ENCODE results near the gene FOXP1.
A peak's percentile ranks its signal among the peaks of the same experiment; 100 is the strongest.

Gene FOXP1

DNA sequence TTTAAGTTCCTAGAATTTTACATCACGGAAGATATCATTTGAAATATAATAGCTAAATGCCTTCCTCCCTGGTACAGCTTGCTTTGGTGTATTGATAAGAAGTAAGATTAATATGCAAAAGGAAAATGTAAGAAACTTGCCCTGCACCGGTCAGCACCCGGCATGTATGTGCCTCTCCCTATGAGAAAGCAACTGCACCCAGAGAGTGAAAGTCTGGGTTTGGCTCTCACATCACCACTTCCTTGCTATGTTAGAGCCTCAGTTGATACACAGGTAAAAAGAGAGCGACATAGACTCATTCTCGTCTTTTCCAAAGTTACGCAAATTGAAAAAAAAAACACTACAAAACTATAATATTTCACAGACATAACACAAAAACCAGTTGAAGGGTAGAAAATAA lies 96.7 kb downstream of the FOXP1 start:
- no peaks in the 10 kb centered on the region for H3K36me3 Mint-ChIP-seq (ENCODE audit: insufficient read depth)
- ATAC-seq (replicated peaks) (peak; percentile 43), DNase-seq (no peak)
- H3K27me3 Mint-ChIP-seq: no peaks in the 10 kb centered on the region
- H3K27ac Mint-ChIP-seq: peak overlapping the region in 1 of 2 donors; percentile 59
- peaks cover 24 to 56% of the 10 kb centered on the region in 2 donors for H3K4me1 Mint-ChIP-seq (ENCODE audit: low read depth in 2 of 2)
- peak overlapping the region; percentile 44 to 66 for H3K4me3 Mint-ChIP-seq
- no peaks in the 10 kb centered on the region for H3K9me3 Mint-ChIP-seq

DNA sequence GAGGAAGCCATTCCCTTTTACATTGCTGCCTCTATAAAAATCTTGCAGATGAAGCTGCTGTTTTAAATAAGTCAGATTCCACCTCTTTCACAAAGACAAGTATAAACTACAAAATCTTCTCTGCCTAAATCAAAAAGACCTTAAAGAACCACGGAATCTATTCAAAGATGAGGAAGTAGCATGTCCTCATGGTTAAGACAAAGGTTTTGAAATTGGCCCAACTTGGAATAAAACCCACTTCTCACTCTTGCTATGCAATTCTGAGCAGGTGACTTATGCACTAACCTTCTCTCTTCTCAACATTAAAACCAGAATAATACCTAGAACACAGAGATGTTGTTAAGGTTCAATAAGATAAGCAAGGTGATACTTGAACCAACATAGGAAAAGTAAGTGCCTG lies 97.6 kb downstream of the FOXP1 start:
- Mint-ChIP-seq H3K9me3 (no peaks in the 10 kb centered on the region), H3K4me1 (ENCODE audit: low read depth in 2 of 2) (peaks cover 22 to 57% of the 10 kb centered on the region in 2 donors), H3K27ac (peak overlapping the region in 1 of 2 donors; percentile 54), H3K36me3 (ENCODE audit: insufficient read depth) (no peaks in the 10 kb centered on the region), H3K4me3 (no peak overlapping the region), H3K27me3 (no peaks in the 10 kb centered on the region)
- DNase-seq (no peak), ATAC-seq (replicated peaks) (no peak)

DNA sequence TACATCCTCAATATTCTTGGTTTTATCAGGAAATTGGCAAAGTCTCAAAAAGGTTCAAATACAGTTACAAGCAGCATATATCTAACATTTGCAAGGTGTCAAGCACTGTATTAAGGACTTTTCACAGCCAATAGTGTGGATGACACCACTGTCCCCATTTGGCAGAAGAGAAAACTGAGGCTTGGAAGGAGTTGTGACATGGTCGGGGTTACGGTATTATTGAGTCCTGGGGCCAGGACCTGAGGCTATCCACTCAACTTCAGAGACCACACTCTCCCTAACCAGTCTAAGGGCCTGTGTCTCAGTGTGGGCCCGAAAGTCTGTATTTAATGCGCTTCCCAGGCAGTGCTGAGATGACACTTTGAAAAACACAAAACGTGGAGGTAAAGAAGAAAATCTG lies 99.1 kb downstream of the FOXP1 start:
- ATAC-seq (replicated peaks) (no peak), DNase-seq (no peak)
- peaks cover 15 to 62% of the 10 kb centered on the region in 2 donors for H3K4me1 Mint-ChIP-seq (ENCODE audit: low read depth in 2 of 2)
- no peak overlapping the region for H3K27ac Mint-ChIP-seq
- H3K36me3 Mint-ChIP-seq (ENCODE audit: insufficient read depth): no peaks in the 10 kb centered on the region
- H3K9me3 Mint-ChIP-seq: no peaks in the 10 kb centered on the region
- H3K27me3 Mint-ChIP-seq: no peaks in the 10 kb centered on the region
- no peak overlapping the region for H3K4me3 Mint-ChIP-seq

DNA sequence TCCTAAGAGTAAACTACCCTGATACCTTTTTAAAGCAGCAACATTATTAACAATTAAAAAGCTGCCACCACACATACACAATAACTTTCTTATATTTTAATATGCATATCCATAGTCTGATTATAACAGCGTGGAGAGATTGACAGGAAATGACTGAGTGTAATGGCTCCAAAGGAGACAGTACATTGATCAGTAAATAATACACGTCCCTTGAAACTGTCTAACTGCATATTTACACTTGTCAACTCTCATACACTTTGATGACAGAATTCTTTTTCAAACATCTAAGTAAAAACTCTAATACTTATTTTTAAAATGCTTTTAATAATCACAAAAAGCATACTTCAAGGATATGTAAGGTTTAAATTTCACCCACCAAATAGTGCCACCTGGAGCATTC lies 99.5 kb downstream of the FOXP1 start:
- no peak overlapping the region for H3K27ac Mint-ChIP-seq
- H3K9me3 Mint-ChIP-seq: no peaks in the 10 kb centered on the region
- H3K36me3 Mint-ChIP-seq (ENCODE audit: insufficient read depth): no peaks in the 10 kb centered on the region
- H3K27me3 Mint-ChIP-seq: no peaks in the 10 kb centered on the region
- no peak overlapping the region for H3K4me3 Mint-ChIP-seq
- H3K4me1 Mint-ChIP-seq (ENCODE audit: low read depth in 2 of 2): peaks cover 15 to 62% of the 10 kb centered on the region in 2 donors
- DNase-seq (no peak), ATAC-seq (replicated peaks) (no peak)

DNA sequence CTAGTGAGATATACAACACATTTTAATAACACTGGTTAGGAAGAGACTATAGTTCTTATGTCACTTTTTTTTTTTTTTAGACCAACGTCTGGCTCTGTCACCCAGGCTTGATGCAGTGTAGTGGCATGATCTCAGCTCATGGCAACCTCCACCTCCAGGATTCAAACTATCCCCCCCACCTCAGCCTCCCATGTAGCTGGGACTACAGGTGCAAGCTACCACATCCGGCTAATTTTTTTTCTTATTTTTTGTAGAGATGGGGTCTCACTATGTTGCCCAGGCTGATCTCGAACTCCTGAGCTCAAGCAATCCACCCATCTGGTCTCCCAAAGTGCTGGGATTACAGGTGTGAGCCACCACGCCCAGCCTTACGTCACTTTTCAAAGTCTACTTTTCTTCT lies 100.8 kb downstream of the FOXP1 start:
- ATAC-seq (replicated peaks): no peak
- peaks cover 4% of the 10 kb centered on the region for H3K36me3 Mint-ChIP-seq (ENCODE audit: insufficient read depth)
- peaks cover 16 to 64% of the 10 kb centered on the region in 2 donors for H3K4me1 Mint-ChIP-seq (ENCODE audit: low read depth in 2 of 2)
- no peak for DNase-seq
- no peaks in the 10 kb centered on the region for H3K27me3 Mint-ChIP-seq
- H3K4me3 Mint-ChIP-seq: no peak overlapping the region
- H3K9me3 Mint-ChIP-seq: no peaks in the 10 kb centered on the region
- no peak overlapping the region for H3K27ac Mint-ChIP-seq

DNA sequence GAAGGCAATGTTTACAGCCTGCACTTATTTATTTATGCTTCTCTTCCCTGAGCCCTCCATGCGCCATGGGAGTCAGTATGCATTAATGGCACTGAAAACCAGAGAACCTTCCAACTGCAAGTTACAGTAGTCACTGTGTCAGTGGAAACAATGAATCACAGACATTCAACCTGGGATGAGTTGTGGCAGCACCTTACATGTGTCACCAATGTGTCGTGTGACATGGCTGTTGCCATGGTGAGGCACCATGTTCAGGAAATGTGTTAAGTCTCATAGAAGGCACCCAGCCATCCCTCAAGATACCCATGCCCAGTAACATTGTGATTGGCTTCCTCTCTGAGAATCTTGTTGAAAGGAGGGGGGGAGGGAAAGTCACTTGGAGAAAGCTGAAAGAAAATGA lies 105.0 kb downstream of the FOXP1 start:
- H3K9me3 Mint-ChIP-seq: no peaks in the 10 kb centered on the region
- peaks cover 13 to 61% of the 10 kb centered on the region in 2 donors for H3K4me1 Mint-ChIP-seq (ENCODE audit: low read depth in 2 of 2)
- no peak overlapping the region for H3K4me3 Mint-ChIP-seq
- peaks cover 4% of the 10 kb centered on the region for H3K36me3 Mint-ChIP-seq (ENCODE audit: insufficient read depth)
- DNase-seq (no peak), ATAC-seq (replicated peaks) (peak; percentile 57)
- H3K27me3 Mint-ChIP-seq: no peaks in the 10 kb centered on the region
- H3K27ac Mint-ChIP-seq: peak overlapping the region; percentile 68 to 79

DNA sequence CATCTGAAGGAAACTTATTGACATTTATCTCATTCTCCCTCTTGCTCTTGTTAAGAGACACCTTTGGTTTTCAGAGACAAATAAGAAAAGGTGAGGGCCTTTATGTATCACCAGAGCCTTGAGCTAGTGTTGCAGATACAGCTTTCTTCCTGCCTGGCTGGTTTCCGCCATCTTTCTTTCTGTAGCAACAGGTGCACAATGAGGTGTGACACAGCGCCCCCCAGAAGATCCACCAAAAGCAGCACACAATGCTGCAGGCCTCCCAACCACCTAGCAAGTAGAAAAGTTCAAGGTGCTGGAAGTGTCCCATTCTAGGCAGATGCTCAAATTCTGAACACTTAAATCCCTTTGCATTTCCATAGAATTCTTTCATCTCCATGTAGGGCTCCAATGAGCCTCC lies 106.6 kb downstream of the FOXP1 start:
- Mint-ChIP-seq H3K27ac (no peak overlapping the region), H3K4me1 (ENCODE audit: low read depth in 2 of 2) (peaks cover 12 to 68% of the 10 kb centered on the region in 2 donors), H3K4me3 (no peak overlapping the region), H3K36me3 (ENCODE audit: insufficient read depth) (peaks cover 4% of the 10 kb centered on the region), H3K27me3 (no peaks in the 10 kb centered on the region), H3K9me3 (no peaks in the 10 kb centered on the region)
- ATAC-seq (replicated peaks): no peak
- no peak for DNase-seq

DNA sequence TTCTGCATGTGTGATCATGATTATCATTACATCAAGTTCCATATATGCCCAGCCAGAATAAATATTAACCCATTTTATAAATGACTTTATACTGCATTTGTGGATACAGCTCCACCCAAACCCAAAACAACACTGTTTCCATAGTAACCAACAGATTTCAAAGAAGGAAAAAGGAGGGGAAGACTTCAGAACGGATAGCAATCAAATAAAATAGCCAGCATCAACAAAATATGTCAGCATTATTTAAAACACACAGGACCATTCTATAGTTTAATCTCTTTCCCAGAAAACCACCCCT lies 114.4 kb downstream of the FOXP1 start:
- Mint-ChIP-seq H3K9me3 (no peaks in the 10 kb centered on the region), H3K27ac (peak overlapping the region in 1 of 2 donors; percentile 60), H3K4me3 (no peak overlapping the region), H3K36me3 (ENCODE audit: insufficient read depth) (no peaks in the 10 kb centered on the region), H3K4me1 (ENCODE audit: low read depth in 2 of 2) (peaks cover 12 to 44% of the 10 kb centered on the region in 2 donors), H3K27me3 (no peaks in the 10 kb centered on the region)
- ATAC-seq (replicated peaks) (no peak), DNase-seq (no peak)

DNA sequence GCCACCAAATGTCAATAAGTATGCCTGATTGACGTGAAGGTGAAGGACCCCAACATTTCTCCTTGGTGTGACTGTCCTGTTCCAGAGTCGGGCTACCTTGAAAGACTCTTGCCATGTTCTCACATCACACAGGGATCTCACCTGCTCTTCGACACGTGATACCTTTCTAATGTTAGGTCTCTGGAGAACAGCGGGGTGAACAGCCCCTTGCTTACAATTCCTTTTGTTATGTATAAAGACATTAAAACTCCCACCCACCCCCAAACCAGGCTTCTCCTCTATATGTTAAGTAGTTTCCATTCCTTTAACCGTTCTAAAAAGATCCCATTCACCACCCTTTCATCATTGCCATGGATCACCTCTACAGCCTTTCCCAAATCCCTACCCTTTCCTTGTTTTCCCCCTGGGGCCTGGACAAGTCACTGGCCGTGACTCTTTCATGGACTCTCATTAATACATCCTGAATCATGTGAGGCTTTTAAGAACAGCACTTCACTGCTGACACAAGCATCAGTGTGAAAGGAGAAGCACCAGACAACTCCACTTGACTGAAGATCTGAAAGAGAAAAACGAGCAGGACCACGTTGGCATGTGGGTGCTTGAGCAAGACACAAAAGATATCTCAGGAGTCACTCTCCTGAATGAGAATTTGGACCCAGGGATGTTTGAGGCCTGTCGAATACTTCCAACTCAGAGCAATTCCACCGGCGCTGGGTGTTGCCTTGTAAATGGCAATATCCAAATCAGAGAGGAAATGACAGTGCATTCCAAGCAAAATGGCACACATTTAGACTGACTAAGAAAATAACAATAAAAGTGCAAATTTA lies 115.0 kb downstream of the FOXP1 start:
- Mint-ChIP-seq H3K27me3 (no peaks in the 10 kb centered on the region), H3K36me3 (ENCODE audit: insufficient read depth) (peaks cover 2% of the 10 kb centered on the region), H3K4me1 (ENCODE audit: low read depth in 2 of 2) (peaks cover 15 to 44% of the 10 kb centered on the region in 2 donors), H3K9me3 (no peaks in the 10 kb centered on the region), H3K27ac (peak overlapping the region in 1 of 2 donors; percentile 60), H3K4me3 (no peak overlapping the region)
- ATAC-seq (replicated peaks) (no peak), DNase-seq (no peak)

DNA sequence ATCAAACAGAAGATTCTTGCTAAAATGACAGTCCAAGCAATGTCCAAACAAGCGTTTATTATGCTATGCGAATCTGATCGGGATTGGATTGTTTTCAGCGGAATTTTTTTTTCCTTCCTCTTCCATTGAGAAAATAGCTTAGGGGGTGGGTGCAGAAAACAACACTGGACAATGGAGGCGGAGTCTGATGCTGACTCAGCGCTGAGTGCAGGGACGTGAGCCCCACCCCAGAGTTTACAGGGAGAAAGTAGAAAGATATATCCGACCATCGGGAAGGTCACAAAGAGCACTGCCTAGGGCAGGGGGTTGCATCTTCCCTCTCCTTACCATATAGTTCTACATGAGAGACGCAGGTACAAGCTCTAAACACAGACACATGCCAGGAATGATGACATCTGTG lies 117.0 kb downstream of the FOXP1 start:
- H3K4me3 Mint-ChIP-seq: no peak overlapping the region
- no peaks in the 10 kb centered on the region for H3K27me3 Mint-ChIP-seq
- peak overlapping the region in 1 of 2 donors; percentile 74 for H3K27ac Mint-ChIP-seq
- H3K9me3 Mint-ChIP-seq: no peaks in the 10 kb centered on the region
- peaks cover 15 to 41% of the 10 kb centered on the region in 2 donors for H3K4me1 Mint-ChIP-seq (ENCODE audit: low read depth in 2 of 2)
- H3K36me3 Mint-ChIP-seq (ENCODE audit: insufficient read depth): peaks cover 4% of the 10 kb centered on the region
- DNase-seq (no peak), ATAC-seq (replicated peaks) (no peak)

DNA sequence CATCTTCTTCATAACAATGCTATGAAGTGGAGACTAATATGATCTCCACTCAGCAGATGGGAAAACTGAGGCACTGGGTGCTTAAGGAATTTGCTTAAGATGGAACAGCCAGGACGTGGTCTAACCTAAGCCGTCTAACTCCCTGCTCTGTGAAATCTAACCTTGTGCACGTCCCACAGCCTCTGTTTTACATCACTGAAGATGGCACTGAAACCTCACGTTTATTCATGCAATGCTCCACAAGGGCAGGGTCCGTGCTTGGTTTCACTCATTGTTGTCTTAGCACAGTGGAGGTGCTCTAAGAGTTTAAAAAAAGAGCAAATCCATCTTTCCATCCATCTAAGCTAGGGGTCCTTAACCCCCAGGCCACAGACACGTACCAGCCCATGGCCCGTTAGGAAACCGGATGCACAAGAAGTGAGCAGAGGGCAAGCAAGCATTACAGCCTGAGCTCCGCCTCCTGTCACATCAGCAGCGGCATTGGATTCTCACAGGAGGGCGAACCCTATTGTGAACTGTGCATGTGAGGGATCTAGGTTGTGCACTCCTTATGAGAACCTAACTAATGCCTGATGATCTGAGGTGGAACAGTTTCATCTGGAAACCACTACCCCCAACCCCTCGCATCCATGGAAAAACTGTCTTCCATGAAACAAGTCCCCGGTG lies 118.0 kb downstream of the FOXP1 start:
- Mint-ChIP-seq H3K36me3 (ENCODE audit: insufficient read depth) (peaks cover 7% of the 10 kb centered on the region), H3K9me3 (no peaks in the 10 kb centered on the region), H3K27ac (peak overlapping the region in 1 of 2 donors; percentile 74), H3K27me3 (no peaks in the 10 kb centered on the region), H3K4me3 (no peak overlapping the region), H3K4me1 (ENCODE audit: low read depth in 2 of 2) (peaks cover 15 to 51% of the 10 kb centered on the region in 2 donors)
- DNase-seq (no peak), ATAC-seq (replicated peaks) (no peak)

DNA sequence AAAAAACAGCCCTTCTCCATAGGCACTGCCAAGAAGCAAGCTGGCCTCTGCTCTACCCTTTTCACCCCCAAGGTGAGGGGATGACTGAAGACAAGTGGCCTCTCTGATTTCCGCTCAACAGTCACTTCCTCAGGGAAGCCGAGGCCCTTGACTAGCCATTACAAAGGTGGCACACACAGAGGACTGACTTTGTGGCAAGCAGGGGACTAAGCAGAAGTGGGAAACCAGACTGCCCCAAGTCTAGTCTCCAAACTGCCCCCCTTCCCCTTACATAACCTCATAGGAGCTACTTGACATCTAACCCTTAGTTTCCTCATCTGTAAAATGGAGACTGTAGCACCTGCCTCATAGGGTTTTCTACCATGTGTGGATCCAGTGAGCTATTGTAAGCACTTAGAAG lies 118.9 kb downstream of the FOXP1 start:
- no peak overlapping the region for H3K4me3 Mint-ChIP-seq
- peaks cover 15 to 49% of the 10 kb centered on the region in 2 donors for H3K4me1 Mint-ChIP-seq (ENCODE audit: low read depth in 2 of 2)
- no peak for ATAC-seq (replicated peaks)
- no peaks in the 10 kb centered on the region for H3K27me3 Mint-ChIP-seq
- DNase-seq: no peak
- H3K27ac Mint-ChIP-seq: peak overlapping the region in 1 of 2 donors; percentile 41
- H3K36me3 Mint-ChIP-seq (ENCODE audit: insufficient read depth): peaks cover 10% of the 10 kb centered on the region
- no peaks in the 10 kb centered on the region for H3K9me3 Mint-ChIP-seq

DNA sequence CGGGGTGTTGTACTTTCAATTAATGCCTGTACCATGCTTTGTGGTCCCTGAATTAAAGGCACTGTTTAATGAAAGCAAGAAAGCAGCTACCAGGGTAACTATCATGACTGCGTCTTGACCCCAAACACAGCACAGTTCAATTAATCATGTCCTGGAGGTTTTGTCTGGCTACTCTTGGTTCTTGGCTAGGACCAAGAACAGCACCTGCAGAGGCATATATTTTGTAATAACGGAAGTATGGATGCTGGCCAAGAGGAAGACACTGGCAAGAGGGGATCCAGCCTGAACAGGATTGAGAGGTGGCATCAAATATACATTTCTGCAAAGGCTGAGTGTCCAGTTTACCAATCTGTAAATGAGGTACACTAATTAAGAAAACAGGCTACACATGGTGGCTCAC lies 119.9 kb downstream of the FOXP1 start:
- DNase-seq (no peak), ATAC-seq (replicated peaks) (no peak)
- Mint-ChIP-seq H3K4me3 (no peak overlapping the region), H3K27ac (peak overlapping the region; percentile 60 to 76), H3K9me3 (no peaks in the 10 kb centered on the region), H3K36me3 (ENCODE audit: insufficient read depth) (peaks cover 10% of the 10 kb centered on the region), H3K27me3 (no peaks in the 10 kb centered on the region), H3K4me1 (ENCODE audit: low read depth in 2 of 2) (peaks cover 9 to 42% of the 10 kb centered on the region in 2 donors)

DNA sequence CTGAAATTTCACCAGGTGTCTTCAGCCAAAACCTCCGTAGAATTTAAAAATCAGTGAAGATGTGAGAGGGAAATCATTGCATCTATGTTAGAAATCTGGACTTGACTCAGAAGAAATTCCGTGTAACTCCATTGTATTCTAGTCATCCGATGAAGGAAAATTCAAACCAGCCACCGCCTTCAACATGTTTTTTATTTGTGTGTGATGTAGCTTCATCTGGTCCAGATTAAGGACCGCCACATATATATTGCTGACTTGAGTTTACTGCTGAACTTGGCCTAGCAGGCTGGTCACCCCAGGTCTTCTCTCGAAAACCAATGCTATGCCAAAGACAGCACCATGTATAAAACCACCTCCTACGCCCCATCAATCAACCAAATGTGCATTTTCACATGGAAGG lies 120.9 kb downstream of the FOXP1 start:
- peaks cover 10% of the 10 kb centered on the region for H3K36me3 Mint-ChIP-seq (ENCODE audit: insufficient read depth)
- H3K9me3 Mint-ChIP-seq: no peaks in the 10 kb centered on the region
- peak overlapping the region in 1 of 2 donors; percentile 50 for H3K27ac Mint-ChIP-seq
- H3K4me1 Mint-ChIP-seq (ENCODE audit: low read depth in 2 of 2): peaks cover 13 to 46% of the 10 kb centered on the region in 2 donors
- ATAC-seq (replicated peaks): no peak
- H3K4me3 Mint-ChIP-seq: no peak overlapping the region
- no peaks in the 10 kb centered on the region for H3K27me3 Mint-ChIP-seq
- DNase-seq: no peak
